Cardiac fibroblast (primary cell): Measurements from ENCODE around the gene EVA1C.
A peak's percentile ranks its signal among the peaks of the same experiment; 100 is the strongest.
"Not testable (repeated sequence)": the region's sequence is repeated elsewhere in the genome, so short reads cannot be mapped to it uniquely, and the experiment has no call there.

Experiments
- DNase-seq, 2 donors: peaks; one replicate each; pipeline versions ENCODE4 v3.0.0 to v3.0.0-alpha.2; 2010; ENCODE audit warnings: low read depth in 2 of 2
- H3K4me3 ChIP-seq, 2 donors: replicated peaks in 1 of 2; 1 replicate in 1 of 2; 2 replicates in 1 of 2; pipeline ENCODE4 v1.5.1; 2011; ENCODE audit warnings: low read depth in 2 of 2, low read length in 2 of 2, mild to moderate bottlenecking in 2 of 2, moderate library complexity in 1 of 2
- CTCF ChIP-seq: IDR thresholded peaks from one replicate; pipeline ENCODE4 v1.5.1; 2011; ENCODE audit warnings: low read depth, mild to moderate bottlenecking, low read length, inconsistent platforms

EVA1C gene

GRCh38 chr21:32539378-32539777 lies 126.9 kb downstream of the EVA1C start:
- no peak for DNase-seq
- no peak for TF ChIP-seq CTCF
- H3K4me3 ChIP-seq = no peak overlapping the region

- DNase-seq, H3K4me3 ChIP-seq: not testable (repeated sequence)
Measured at GRCh38 chr21:32543056-32543455, 130.6 kb downstream of the EVA1C start.

GRCh38 chr21:32543975-32544374 lies 131.5 kb downstream of the EVA1C start:
- TF ChIP-seq CTCF = no peak
- no peak for DNase-seq
- no peak overlapping the region for H3K4me3 ChIP-seq

GRCh38 chr21:32544697-32545096 lies 132.2 kb downstream of the EVA1C start:
- H3K4me3 ChIP-seq = no peak overlapping the region
- TF ChIP-seq CTCF = no peak
- peak; percentile 31 to 81 for DNase-seq

GRCh38 chr21:32545948-32546441 lies 133.5 kb downstream of the EVA1C start:
- peak in 1 of 2 donors; percentile 42 for DNase-seq
- TF ChIP-seq CTCF = no peak

DNA sequence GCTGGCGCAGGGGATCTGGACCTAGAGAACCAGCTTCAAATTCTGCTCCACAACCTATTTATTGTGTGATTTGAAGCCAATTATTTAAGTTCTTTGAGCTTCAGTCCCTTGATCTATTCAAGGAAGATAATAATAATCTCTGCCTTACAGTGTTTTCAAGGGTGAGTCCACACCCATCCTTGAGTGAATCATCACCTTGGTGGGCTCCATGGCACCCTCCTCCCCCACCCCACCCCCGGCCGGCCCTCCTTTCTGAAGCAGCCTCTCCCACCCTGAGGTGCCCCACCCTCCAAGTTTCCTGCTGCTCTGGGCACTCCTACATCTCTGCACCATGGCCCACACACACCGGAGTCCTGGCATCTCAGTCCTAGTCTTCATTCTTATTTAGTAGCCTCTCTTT lies 134.5 kb downstream of the EVA1C start:
- no peak for DNase-seq
- TF ChIP-seq CTCF = no peak
- no peak overlapping the region for H3K4me3 ChIP-seq

More at GRCh38 chr21:32545948-32546441, 133.5 kb downstream of the EVA1C start:
- H3K4me3 ChIP-seq = no peak overlapping the region

- H3K4me3 ChIP-seq = no peak overlapping the region
- TF ChIP-seq CTCF = no peak
- DNase-seq = no peak
Measured at GRCh38 chr21:32548978-32549377, 136.5 kb downstream of the EVA1C start.
